HEK293 (cell line): ENCODE data around the gene ATP10A.

Experiments
- CTCF ChIP-seq: fragments of 450-650 bp; formaldehyde crosslinking; IDR thresholded peaks from 2 replicates; pipeline ENCODE4 v1.5.1; 2016; ENCODE audit warnings: missing biosample characterization, missing genetic modification characterization
- MEIS1 ChIP-seq: sonication (generic); formaldehyde crosslinking; IDR thresholded peaks from 2 replicates; pipeline ENCODE4 v1.8.1; 2022; ENCODE audit warnings: missing genetic modification reagents, mild to moderate bottlenecking, borderline replicate concordance
- REST ChIP-seq: fragments of 450-650 bp; formaldehyde crosslinking; IDR thresholded peaks from 2 replicates; pipeline ENCODE4 v1.5.1; 2016; ENCODE audit warnings: missing biosample characterization, missing genetic modification characterization
- TCF7L2 ChIP-seq: IDR thresholded peaks from 2 replicates; pipeline ENCODE4 v1.6.1; 2011; ENCODE audit warnings: low read depth, mild to moderate bottlenecking, inconsistent platforms, low read length, moderate library complexity, borderline replicate concordance
- ZBTB21 ChIP-seq: fragments of 450-650 bp; formaldehyde crosslinking; IDR thresholded peaks from 2 replicates; pipeline ENCODE4 v1.5.1; 2017; ENCODE audit warnings: missing biosample characterization, missing genetic modification characterization
- ZBTB48 ChIP-seq: fragments of 450-650 bp; formaldehyde crosslinking; IDR thresholded peaks from 2 replicates; pipeline ENCODE4 v1.5.1; 2016; ENCODE audit warnings: missing biosample characterization, missing genetic modification characterization
- ZNF114 ChIP-seq: fragments of 450-650 bp; formaldehyde crosslinking; IDR thresholded peaks from 2 replicates; pipeline ENCODE4 v1.5.0; 2017; ENCODE audit warnings: missing biosample characterization, missing genetic modification characterization
- ZNF223 ChIP-seq: fragments of 450-650 bp; formaldehyde crosslinking; IDR thresholded peaks from 2 replicates; pipeline ENCODE4 v1.5.1; 2016; ENCODE audit warnings: missing biosample characterization, missing genetic modification characterization
- ZNF350 ChIP-seq: fragments of 450-650 bp; formaldehyde crosslinking; IDR thresholded peaks from 2 replicates; pipeline ENCODE4 v1.5.0; 2017; ENCODE audit warnings: missing biosample characterization, mild to moderate bottlenecking, missing genetic modification characterization
- ZNF433 ChIP-seq: fragments of 450-650 bp; formaldehyde crosslinking; IDR thresholded peaks from 2 replicates; pipeline ENCODE4 v1.5.1; 2016; ENCODE audit warnings: missing biosample characterization, missing genetic modification characterization, low read depth
- ZNF571 ChIP-seq: fragments of 450-650 bp; formaldehyde crosslinking; IDR thresholded peaks from 2 replicates; pipeline ENCODE4 v1.5.0; 2017; ENCODE audit warnings: missing biosample characterization, missing genetic modification characterization
- ZNF621 ChIP-seq: fragments of 450-650 bp; formaldehyde crosslinking; IDR thresholded peaks from 2 replicates; pipeline ENCODE4 v1.5.1; 2017; ENCODE audit warnings: missing biosample characterization, missing genetic modification characterization

DNA sequence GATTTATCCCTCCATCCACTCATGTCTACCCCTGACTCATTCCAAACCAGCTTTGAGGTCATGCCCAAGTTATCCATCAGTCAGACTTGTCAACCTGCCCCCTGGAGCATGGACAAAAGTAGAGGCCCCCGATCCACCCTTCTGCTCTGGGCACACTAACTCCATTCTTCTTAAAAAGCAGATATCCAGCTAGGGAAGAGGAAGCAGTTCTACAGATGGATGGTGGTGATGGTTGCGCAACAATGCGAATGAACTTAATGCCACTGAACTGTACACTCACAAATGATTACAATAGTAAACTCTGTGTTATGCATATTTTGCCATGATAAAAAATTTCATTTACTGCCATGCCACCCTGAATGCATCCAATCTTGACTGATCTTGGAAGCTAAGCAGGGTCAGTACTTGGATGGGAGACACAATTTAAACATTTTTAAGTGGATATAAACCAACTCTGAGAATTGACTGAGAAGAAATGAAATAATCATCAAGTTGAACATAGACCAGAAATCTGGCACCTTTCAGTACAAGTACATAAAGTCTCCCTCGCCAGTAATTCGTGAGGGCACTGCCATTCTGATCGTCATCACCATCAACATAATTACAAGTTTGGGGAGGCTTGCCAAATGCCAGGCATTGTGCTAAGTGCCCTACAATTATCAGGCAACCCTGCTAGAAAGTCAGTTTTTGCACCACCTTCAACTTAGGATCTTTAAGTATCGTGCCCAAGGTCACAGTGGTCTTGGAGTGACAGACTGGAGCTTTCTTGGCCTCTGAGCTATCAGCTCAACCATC is 124.8 kb downstream of the ATP10A start:
- TF ChIP-seq ZNF621 (tag by site-specific recombination), result no peak
- no peak for TF ChIP-seq MEIS1 (CRISPR knock-in tag)
- TF ChIP-seq CTCF (tag by site-specific recombination), result no peak
- no peak for TF ChIP-seq ZNF571 (tag by site-specific recombination)
- no peak for TF ChIP-seq ZNF114 (tag by site-specific recombination)
- no peak for TF ChIP-seq ZBTB21 (tag by site-specific recombination)
- TF ChIP-seq TCF7L2, result no peak
- no peak for TF ChIP-seq ZBTB48 (tag by site-specific recombination)
- no peak for TF ChIP-seq ZNF223 (tag by site-specific recombination)
- TF ChIP-seq ZNF433 (tag by site-specific recombination), result no peak
- TF ChIP-seq REST (tag by site-specific recombination), result no peak
- no peak for TF ChIP-seq ZNF350
